ENCODE measurements around the gene TNNT1. TPM values are rescaled to one million over a fixed set of nuclear protein-coding genes. Genes with fewer than 3 reads are reported as not detected.

TNNT1 gene
- total RNA-seq, 2 donors from 2014 or later: not detected

- Mint-ChIP-seq H3K36me3 (no peaks in the 10 kb centered on the region), H3K9me3 (no peaks in the 10 kb centered on the region), H3K4me1 (ENCODE audit: low read depth in 2 of 2) (peaks cover 8 to 10% of the 10 kb centered on the region in 2 donors), H3K4me3 (no peak overlapping the region), H3K27me3 (peaks cover 37 to 49% of the 10 kb centered on the region in 2 donors), H3K27ac (no peak overlapping the region)
- ATAC-seq (no peak), DNase-seq (ENCODE audit: low spot score) (no peak)
Observed at GRCh38 chr19:55145232-55145631, 3.8 kb downstream of the TNNT1 start.

GRCh38 chr19:55141696-55142095, 7.3 kb downstream of the TNNT1 start:
- peaks cover 8% of the 10 kb centered on the region in 2 donors for H3K4me1 Mint-ChIP-seq (ENCODE audit: low read depth in 2 of 2)

GRCh38 chr19:55137915-55138314, 11.1 kb downstream of the TNNT1 start:
- Mint-ChIP-seq H3K4me3 (no peak overlapping the region), H3K4me1 (ENCODE audit: low read depth in 2 of 2) (peaks cover 0 to 2% of the 10 kb centered on the region in 2 donors), H3K27me3 (peaks cover 0 to 6% of the 10 kb centered on the region in 2 donors), H3K36me3 (no peaks in the 10 kb centered on the region), H3K9me3 (no peaks in the 10 kb centered on the region), H3K27ac (no peak overlapping the region)
- ATAC-seq (no peak), DNase-seq (ENCODE audit: low spot score) (no peak)

More at GRCh38 chr19:55141696-55142095, 7.3 kb downstream of the TNNT1 start:
- Mint-ChIP-seq H3K27ac (no peak overlapping the region), H3K4me3 (no peak overlapping the region), H3K9me3 (no peaks in the 10 kb centered on the region), H3K36me3 (no peaks in the 10 kb centered on the region), H3K27me3 (peaks cover 20 to 30% of the 10 kb centered on the region in 2 donors)
- DNase-seq (ENCODE audit: low spot score) (no peak), ATAC-seq (no peak)

DNA sequence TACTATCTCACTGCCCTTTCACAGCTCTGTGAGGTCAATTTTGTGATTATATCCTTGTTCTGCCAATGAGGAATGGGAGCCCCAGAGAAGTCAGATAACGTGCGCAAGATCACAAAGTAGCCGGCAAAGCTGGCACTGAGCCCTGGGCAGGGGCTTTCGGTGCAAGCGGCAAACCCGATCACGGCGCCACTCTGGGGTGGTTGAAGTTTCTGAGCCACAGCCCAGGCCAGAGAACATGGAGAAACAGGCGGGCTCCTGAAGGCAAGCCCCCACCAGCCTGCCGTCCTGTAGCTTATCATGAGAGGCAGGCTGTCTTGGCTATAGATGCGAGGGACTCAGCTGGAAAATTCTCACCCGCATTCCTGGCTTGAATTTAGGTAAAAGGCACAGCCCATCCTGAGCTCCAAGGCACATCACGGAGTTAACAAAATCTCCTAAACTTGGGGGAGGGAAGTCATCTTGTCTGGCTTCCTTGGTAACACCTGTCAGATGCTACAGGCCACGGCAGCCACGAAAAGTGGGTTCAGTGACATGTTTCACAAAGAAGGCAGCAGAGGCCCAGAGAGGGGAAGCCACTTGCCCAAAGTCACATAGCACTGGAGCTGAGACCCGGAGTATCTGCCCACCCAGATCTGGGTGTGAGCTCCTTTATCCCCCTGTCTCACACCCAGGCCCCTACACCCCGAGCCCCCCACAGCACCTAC, 12.5 kb downstream of the TNNT1 start:
- H3K9me3 Mint-ChIP-seq: no peaks in the 10 kb centered on the region
- H3K4me1 Mint-ChIP-seq (ENCODE audit: low read depth in 2 of 2): peaks cover 0 to 2% of the 10 kb centered on the region in 2 donors
- peak; percentile 5 for DNase-seq (ENCODE audit: low spot score)
- ATAC-seq: no peak
- no peaks in the 10 kb centered on the region for H3K36me3 Mint-ChIP-seq
- H3K27ac Mint-ChIP-seq: no peak overlapping the region
- peaks cover 2 to 7% of the 10 kb centered on the region in 2 donors for H3K27me3 Mint-ChIP-seq
- no peak overlapping the region for H3K4me3 Mint-ChIP-seq

DNA sequence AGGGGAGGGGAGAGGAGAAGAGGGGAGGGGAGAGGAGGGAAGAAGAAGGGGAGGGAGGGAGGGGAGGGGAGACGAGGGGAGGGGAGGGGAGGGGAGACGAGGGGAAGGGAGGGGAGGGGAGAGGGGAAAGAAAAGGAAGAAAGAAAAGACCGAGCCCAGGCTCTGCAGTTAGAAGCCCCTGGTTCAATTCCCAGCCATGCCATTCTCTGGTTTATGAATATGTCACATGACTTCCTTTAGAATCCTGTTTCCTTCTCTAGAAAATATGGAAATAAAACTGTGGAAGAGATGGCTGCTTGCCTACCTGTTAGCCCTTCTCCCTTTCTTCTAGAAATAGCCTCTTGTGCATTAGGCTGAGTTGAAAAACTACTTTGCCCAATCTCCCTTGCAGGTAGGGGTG, 14.3 kb downstream of the TNNT1 start:
- no peak overlapping the region for H3K27ac Mint-ChIP-seq
- no peak overlapping the region for H3K4me3 Mint-ChIP-seq
- no peaks in the 10 kb centered on the region for H3K4me1 Mint-ChIP-seq (ENCODE audit: low read depth in 2 of 2)
- ATAC-seq (no peak), DNase-seq (ENCODE audit: low spot score) (no peak)
- peaks cover 12 to 15% of the 10 kb centered on the region in 2 donors for H3K27me3 Mint-ChIP-seq
- H3K36me3 Mint-ChIP-seq: no peaks in the 10 kb centered on the region
- no peaks in the 10 kb centered on the region for H3K9me3 Mint-ChIP-seq

- no peak for ATAC-seq
- Mint-ChIP-seq H3K36me3 (no peaks in the 10 kb centered on the region), H3K9me3 (no peaks in the 10 kb centered on the region), H3K4me1 (ENCODE audit: low read depth in 2 of 2) (no peaks in the 10 kb centered on the region), H3K4me3 (no peak overlapping the region), H3K27me3 (peaks cover 16 to 22% of the 10 kb centered on the region in 2 donors), H3K27ac (no peak overlapping the region)
- peak; percentile 25 for DNase-seq (ENCODE audit: low spot score)
Observed at GRCh38 chr19:55133639-55134444, 15.2 kb downstream of the TNNT1 start.

DNA sequence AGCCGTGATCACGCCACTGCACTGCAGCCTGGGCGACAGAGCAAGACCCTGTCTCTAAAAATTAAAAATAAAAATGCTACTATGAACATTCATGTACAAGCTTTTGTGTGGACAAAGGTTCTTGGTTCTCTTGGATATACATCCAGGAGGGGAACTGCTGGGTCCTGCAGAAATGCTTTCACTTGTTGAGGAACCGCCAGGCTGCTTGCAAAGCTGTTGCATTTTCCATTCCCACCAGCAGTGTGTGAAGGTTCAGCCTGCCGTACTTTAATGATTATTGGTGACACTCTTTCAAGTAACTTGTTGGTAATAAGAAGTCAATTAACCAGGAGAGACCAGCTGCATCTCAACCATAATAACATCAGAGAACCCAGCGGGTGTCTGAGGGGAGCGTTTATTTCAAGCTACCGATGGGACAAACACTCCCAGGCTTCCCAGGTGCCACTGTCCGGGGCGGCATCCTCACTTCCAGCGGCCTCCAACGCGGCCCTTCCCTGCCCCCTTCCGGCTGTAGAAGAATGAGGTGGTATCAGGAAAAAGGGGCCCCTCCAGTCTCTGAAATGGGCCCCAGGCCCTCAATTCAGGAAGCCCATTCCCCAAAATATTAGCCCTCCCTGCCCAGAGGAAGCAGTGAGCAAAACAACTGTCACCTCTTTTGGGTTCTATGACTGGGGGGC, 16.4 kb downstream of the TNNT1 start:
- DNase-seq (ENCODE audit: low spot score) (peak; percentile 60), ATAC-seq (no peak)
- no peaks in the 10 kb centered on the region for H3K9me3 Mint-ChIP-seq
- H3K4me1 Mint-ChIP-seq (ENCODE audit: low read depth in 2 of 2): no peaks in the 10 kb centered on the region
- no peak overlapping the region for H3K27ac Mint-ChIP-seq
- H3K36me3 Mint-ChIP-seq: no peaks in the 10 kb centered on the region
- peaks cover 22 to 31% of the 10 kb centered on the region in 2 donors for H3K27me3 Mint-ChIP-seq
- no peak overlapping the region for H3K4me3 Mint-ChIP-seq

- no peaks in the 10 kb centered on the region for H3K4me1 Mint-ChIP-seq (ENCODE audit: low read depth in 2 of 2)
- no peak overlapping the region for H3K27ac Mint-ChIP-seq
- no peak overlapping the region for H3K4me3 Mint-ChIP-seq
- H3K27me3 Mint-ChIP-seq: peaks cover 31 to 42% of the 10 kb centered on the region in 2 donors
- ATAC-seq: no peak
- H3K36me3 Mint-ChIP-seq: no peaks in the 10 kb centered on the region
- peak; percentile 20 for DNase-seq (ENCODE audit: low spot score)
- H3K9me3 Mint-ChIP-seq: no peaks in the 10 kb centered on the region
Observed at GRCh38 chr19:55131421-55131820, 17.6 kb downstream of the TNNT1 start.

- no peak for DNase-seq (ENCODE audit: low spot score)
- Mint-ChIP-seq H3K27ac (no peak overlapping the region), H3K4me3 (peak overlapping the region; percentile 70), H3K36me3 (peaks cover 9% of the 10 kb centered on the region), H3K27me3 (peaks cover 16% of the 10 kb centered on the region in 2 donors), H3K4me1 (ENCODE audit: low read depth in 2 of 2) (peaks cover 24 to 33% of the 10 kb centered on the region in 2 donors), H3K9me3 (no peaks in the 10 kb centered on the region)
- no peak for ATAC-seq
Observed at GRCh38 chr19:55119053-55119452, 30.0 kb downstream of the TNNT1 start.

DNA sequence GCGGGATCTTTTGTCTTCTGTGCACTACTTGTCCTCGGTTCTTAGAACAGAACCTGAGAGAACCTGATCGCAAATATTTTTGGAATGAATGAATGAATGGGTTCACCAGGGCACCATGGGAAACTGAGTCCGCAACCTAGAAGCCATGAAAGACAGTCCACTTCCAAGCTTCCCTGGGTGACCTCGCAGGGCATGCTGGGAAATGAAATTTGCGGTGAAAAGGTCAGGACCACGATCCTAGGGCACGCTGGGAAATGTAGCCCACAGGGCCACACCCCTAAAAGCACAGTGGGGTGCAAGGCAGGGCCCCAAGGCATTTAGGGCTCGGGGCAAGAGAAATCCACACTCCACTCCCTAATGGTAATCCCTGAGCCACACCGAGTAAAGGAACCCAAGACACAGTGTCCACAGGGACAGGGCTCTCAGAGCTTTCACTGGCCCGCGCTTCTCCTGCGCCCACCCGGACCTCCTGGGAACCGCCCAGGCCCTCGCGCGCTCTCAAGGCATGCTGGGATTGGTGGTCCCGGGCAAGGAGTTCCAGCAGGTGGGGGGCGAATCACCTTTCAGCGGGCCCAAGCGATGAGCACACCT, 30.5 kb downstream of the TNNT1 start:
- Mint-ChIP-seq H3K27me3 (peaks cover 10% of the 10 kb centered on the region in 2 donors), H3K27ac (peak overlapping the region; percentile 91 to 96)

DNA sequence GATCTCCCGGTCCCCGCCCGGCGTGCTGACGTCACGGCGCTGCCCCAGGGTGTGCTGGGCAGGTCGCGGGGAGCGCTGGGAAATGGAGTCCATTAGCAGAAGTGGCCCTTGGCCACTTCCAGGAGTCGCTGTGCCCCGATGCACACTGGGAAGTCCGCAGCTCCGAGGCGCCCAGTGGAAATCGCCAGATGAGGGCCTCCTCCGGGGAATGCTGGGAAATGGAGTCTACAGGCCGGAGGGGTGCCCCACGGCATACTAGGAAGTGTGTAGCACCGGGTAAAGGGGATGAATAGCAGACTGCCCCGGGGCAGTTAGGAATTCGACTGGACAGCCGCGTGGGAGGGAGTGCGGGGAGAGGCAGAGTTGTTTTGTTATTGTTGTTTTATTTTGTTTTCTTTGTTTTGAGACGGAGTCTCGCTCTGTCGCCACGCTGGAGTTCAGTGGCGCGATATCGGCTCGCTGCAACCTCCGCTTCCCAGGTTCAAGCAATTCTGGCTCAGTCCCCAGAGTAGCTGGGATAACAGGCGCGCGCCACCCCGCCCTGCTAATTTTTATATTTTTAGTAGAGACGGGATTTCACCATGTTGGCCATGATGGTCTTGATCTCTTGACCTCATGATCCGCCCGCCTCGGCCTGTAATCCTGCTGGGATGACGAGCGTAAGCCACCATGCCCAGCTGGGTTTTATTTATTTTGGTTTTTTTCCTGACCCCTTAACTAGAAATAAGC, 31.2 kb downstream of the TNNT1 start:
- H3K4me1 Mint-ChIP-seq (ENCODE audit: low read depth in 2 of 2): peaks cover 24 to 33% of the 10 kb centered on the region in 2 donors
- peaks cover 9% of the 10 kb centered on the region for H3K36me3 Mint-ChIP-seq
- H3K9me3 Mint-ChIP-seq: no peaks in the 10 kb centered on the region
- H3K4me3 Mint-ChIP-seq: peak overlapping the region; percentile 99
- ATAC-seq (peak; percentile 97 to 99), DNase-seq (ENCODE audit: low spot score) (peak; percentile 99)
- H3K27me3 Mint-ChIP-seq: peaks cover 4% of the 10 kb centered on the region in 2 donors
- peak overlapping the region; percentile 91 to 96 for H3K27ac Mint-ChIP-seq

More for the DNA sequence above, 30.5 kb downstream of the TNNT1 start:
- H3K4me3 Mint-ChIP-seq: peak overlapping the region; percentile 99
- peaks cover 24 to 33% of the 10 kb centered on the region in 2 donors for H3K4me1 Mint-ChIP-seq (ENCODE audit: low read depth in 2 of 2)
- H3K9me3 Mint-ChIP-seq: no peaks in the 10 kb centered on the region
- no peak for ATAC-seq
- peaks cover 9% of the 10 kb centered on the region for H3K36me3 Mint-ChIP-seq
- peak; percentile 54 for DNase-seq (ENCODE audit: low spot score)

DNA sequence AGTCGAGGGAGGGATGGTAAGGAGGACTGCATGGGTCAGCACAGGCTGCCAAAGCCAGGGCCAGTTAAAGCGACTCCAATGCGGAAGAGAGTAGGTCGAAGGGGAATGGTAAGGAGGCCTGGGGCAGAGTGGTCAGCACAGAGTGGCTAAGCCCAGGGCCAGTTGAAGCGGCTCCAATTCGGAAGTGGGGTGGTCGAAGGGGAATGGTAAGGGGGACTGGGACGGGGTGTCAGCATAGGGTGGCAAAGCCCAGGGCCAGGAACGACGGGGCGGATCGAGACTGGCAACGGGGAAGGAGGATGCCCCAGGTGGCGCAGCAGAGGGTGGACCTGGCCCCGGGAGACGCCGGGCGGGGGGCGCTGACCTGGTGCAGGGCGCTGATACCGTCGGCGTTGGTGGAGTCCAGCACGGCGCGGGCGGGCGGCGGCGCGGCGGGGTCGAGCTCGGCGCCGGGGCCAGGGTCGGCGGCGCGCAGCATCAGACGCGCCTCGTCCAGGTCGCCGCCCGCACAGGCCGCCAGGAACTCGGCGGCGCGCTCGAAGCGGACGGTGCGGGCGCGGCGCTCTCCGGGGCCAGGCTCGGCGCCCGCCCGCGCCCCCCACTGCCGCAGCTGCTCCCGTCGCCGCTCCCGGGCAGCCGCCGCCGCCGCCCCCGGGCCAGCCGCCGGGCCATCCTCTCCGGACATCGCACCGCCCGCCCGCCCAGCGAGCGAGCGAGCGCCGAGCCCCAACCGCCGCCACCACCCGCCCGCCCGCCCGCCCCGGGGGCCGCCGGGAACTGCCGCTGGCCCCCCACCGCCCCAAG, 31.9 kb downstream of the TNNT1 start, which contains the start of gene PPP1R12C:
Gene PPP1R12C, minus strand, starts transcription at position 779 of the 804 bp plus-strand sequence. Its CDS starts 94 bp downstream, at position 685.
- Mint-ChIP-seq H3K4me3 (peak within 1 kb of the TSS; percentile 100), H3K27ac (peak within 1 kb of the TSS; percentile 91 to 96), H3K36me3 (peaks cover 9% of the 10 kb centered on the region), H3K9me3 (no peaks in the 10 kb centered on the region), H3K4me1 (ENCODE audit: low read depth in 2 of 2) (peaks cover 24 to 33% of the 10 kb centered on the region in 2 donors), H3K27me3 (no peaks in the 10 kb centered on the region)
- ATAC-seq (no peak), DNase-seq (ENCODE audit: low spot score) (no peak)
